Endodermal cell (in vitro differentiated cells): ENCODE data around the gene RNLS. TPM values are rescaled to one million over a fixed set of nuclear protein-coding genes. Genes with fewer than 3 reads are reported as not detected.

Experiments
- DNase-seq: peaks from one replicate; pipeline ENCODE4 v3.0.0-alpha.2; 2017
- H3K27ac ChIP-seq: 2 replicates; pipeline ENCODE4 v1.5.1; 2013; ENCODE audit warnings: mild to moderate bottlenecking, low read depth, low read length, moderate library complexity
- H3K27me3 ChIP-seq: 2 replicates; pipeline ENCODE4 v1.6.1; 2013; ENCODE audit warnings: mild to moderate bottlenecking, low read length, moderate library complexity; ENCODE audit not compliant: insufficient read depth, control insufficient read depth, poor library complexity, severe bottlenecking
- H3K36me3 ChIP-seq: 2 replicates; pipeline ENCODE4 v1.7.0; 2013; ENCODE audit warnings: mild to moderate bottlenecking, low read length, moderate library complexity; ENCODE audit not compliant: control insufficient read depth, insufficient read depth
- H3K4me1 ChIP-seq: one replicate; pipeline ENCODE4 v1.7.0; 2013; ENCODE audit warnings: low read length; ENCODE audit not compliant: control insufficient read depth, insufficient read depth
- H3K4me3 ChIP-seq: 2 replicates; pipeline ENCODE4 v1.5.1; 2013; ENCODE audit warnings: mild to moderate bottlenecking, low read length, moderate library complexity
- H3K9ac ChIP-seq: 2 replicates; pipeline ENCODE4 v1.6.1; 2013; ENCODE audit warnings: mild to moderate bottlenecking, low read length, moderate library complexity; ENCODE audit not compliant: poor library complexity, severe bottlenecking; ENCODE audit errors: extremely low read depth
- H3K9me3 ChIP-seq: 2 replicates; pipeline ENCODE4 v1.6.1; 2013; ENCODE audit warnings: mild to moderate bottlenecking, low read length, moderate library complexity; ENCODE audit not compliant: control insufficient read depth
- H3K27ac Mint-ChIP-seq: 2 replicates; pipeline ENCODE4 v1.8.0; 2020; ENCODE audit warnings: mixed read lengths
- H3K27me3 Mint-ChIP-seq: 2 replicates; pipeline ENCODE4 v1.8.0; 2021; ENCODE audit warnings: mild to moderate bottlenecking, mixed read lengths; ENCODE audit not compliant: insufficient read depth
- H3K36me3 Mint-ChIP-seq: 2 replicates; pipeline ENCODE4 v1.8.0; 2020; ENCODE audit warnings: low read depth, mixed read lengths
- H3K4me1 Mint-ChIP-seq: 2 replicates; pipeline ENCODE4 v1.8.0; 2020; ENCODE audit warnings: mixed read lengths
- H3K4me3 Mint-ChIP-seq: 2 replicates; pipeline ENCODE4 v1.8.0; 2020; ENCODE audit warnings: mild to moderate bottlenecking, moderate library complexity, mixed read lengths
- H3K9me3 Mint-ChIP-seq: 2 replicates; pipeline ENCODE4 v1.8.0; 2020; ENCODE audit warnings: mild to moderate bottlenecking, mixed read lengths
- WGBS, 2 experiments: methylation state at CpG; one replicate each; pipeline versions ENCODE4 v1.1.5 to v1.1.7; 2013; ENCODE audit warnings: missing lambda C conversion rate in 2 of 2, mixed read lengths in 1 of 2; ENCODE audit not compliant: insufficient coverage in 1 of 2, insufficient read length in 1 of 2; 5-methylcytosine and 5-hydroxymethylcytosine counted together
- total RNA-seq, 2 donors: library from RNA; stranded (reverse); fragmentation: NEBNext Ultra II Directional in 1 of 2; extraction: Animal tissue kit (Norgen Biotek cat#: 25700) in 1 of 2; gene quantifications; 2 replicates in 1 of 2; 3 replicates in 1 of 2; pipeline ENCODE4 v1.2.1, GENCODE V29; 2021
- TF ChIP-seq, protein P1 (sequence below): fragments of 200-600 bp; sonication (generic); conservative IDR thresholded peaks from 2 replicates; pipeline ENCODE4 v1.5.0; 2021; ENCODE audit warnings: antibody characterized with exemption, mild to moderate bottlenecking

RNLS gene
- total RNA-seq, 2 donors from 2014 or later: 10.1 to 12.3 TPM

DNA sequence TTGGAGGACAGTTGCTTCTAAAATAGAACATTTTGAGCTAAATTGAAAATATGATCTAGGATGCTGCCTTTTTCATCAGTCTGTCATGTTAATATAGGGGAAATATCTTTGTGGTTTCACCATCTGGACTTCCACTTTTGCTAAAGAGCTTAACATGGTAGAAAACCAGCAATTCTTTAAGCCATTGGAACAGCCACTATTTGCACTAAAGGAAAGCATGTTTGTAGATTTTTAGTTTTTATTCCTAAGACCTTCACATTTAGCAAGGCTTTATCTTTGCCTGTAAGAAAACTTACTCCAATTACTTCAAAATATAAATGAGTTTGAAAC, 291.0 kb downstream of the RNLS start:
- TF ChIP-seq, protein P1, sequence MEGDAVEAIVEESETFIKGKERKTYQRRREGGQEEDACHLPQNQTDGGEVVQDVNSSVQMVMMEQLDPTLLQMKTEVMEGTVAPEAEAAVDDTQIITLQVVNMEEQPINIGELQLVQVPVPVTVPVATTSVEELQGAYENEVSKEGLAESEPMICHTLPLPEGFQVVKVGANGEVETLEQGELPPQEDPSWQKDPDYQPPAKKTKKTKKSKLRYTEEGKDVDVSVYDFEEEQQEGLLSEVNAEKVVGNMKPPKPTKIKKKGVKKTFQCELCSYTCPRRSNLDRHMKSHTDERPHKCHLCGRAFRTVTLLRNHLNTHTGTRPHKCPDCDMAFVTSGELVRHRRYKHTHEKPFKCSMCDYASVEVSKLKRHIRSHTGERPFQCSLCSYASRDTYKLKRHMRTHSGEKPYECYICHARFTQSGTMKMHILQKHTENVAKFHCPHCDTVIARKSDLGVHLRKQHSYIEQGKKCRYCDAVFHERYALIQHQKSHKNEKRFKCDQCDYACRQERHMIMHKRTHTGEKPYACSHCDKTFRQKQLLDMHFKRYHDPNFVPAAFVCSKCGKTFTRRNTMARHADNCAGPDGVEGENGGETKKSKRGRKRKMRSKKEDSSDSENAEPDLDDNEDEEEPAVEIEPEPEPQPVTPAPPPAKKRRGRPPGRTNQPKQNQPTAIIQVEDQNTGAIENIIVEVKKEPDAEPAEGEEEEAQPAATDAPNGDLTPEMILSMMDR: no peak
- Mint-ChIP-seq H3K4me1 (no peaks in the 10 kb centered on the region), H3K27me3 (no peaks in the 10 kb centered on the region)

DNA sequence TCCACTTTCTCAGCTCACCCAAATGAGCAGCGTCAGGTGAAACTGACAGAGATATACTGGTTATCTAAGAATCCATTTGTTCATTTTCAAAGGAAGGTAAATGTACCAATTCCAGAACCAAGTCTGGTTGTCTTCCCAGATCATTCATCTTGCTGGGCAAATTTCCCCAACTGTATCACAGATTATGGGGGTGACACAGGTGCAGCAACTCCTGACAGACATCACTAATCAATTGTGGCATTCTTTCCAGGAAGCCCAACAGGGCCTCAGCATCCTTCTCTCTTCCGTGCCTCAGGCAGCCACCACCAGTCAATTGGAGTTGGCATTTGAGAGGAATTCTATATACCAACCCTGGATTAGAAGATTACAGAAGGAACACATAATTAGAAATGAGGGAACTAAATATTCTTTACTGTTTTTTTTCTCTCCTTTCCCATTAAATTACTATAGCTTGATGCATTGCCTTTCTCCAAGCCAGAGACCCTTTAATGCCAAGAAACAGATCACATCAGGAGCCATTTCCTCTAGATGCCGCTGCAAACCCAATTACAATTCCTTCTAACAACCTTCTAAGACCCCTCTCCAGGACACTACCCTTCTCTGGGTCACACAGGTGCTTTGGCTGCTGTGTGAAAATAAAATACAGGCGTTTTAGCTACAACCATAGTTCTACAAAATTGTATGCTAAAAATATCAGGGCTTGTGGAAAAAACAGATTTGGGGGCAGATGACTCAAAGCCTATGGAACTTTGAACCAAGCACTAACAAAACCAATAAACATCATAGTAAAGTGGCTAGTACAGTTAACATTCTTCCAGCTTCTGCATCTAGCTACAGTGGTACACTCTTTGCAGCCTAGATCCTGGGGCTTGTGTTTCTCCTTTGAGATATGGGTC, 291.6 kb downstream of the RNLS start:
- Histone ChIP-seq H3K4me3 (no peak overlapping the region), H3K27ac (no peak overlapping the region), H3K9ac (no peak overlapping the region), H3K9me3 (no peaks in the 10 kb centered on the region), H3K4me1 (no peaks in the 10 kb centered on the region), H3K27me3 (no peaks in the 10 kb centered on the region), H3K36me3 (no peaks in the 10 kb centered on the region)
- DNase-seq: no peak
- TF ChIP-seq, protein P1: peak; percentile 35
- Mint-ChIP-seq H3K9me3 (no peaks in the 10 kb centered on the region), H3K27ac (no peak overlapping the region), H3K4me3 (no peak overlapping the region), H3K27me3 (no peaks in the 10 kb centered on the region), H3K36me3 (no peaks in the 10 kb centered on the region), H3K4me1 (no peaks in the 10 kb centered on the region)
- WGBS, 2 experiments: 90 to 100% methylated on average over 2 to 4 of the region's 4 CpGs

More for the DNA sequence above, 291.0 kb downstream of the RNLS start:
- Mint-ChIP-seq H3K9me3 (no peaks in the 10 kb centered on the region), H3K36me3 (no peaks in the 10 kb centered on the region), H3K4me3 (no peak overlapping the region), H3K27ac (no peak overlapping the region)
- H3K27me3 ChIP-seq: no peaks in the 10 kb centered on the region
- H3K27ac ChIP-seq: no peak overlapping the region
- H3K36me3 ChIP-seq: no peaks in the 10 kb centered on the region
- H3K4me1 ChIP-seq: no peaks in the 10 kb centered on the region
- no peak overlapping the region for H3K4me3 ChIP-seq
- no peaks in the 10 kb centered on the region for H3K9me3 ChIP-seq
- H3K9ac ChIP-seq: no peak overlapping the region
- DNase-seq: no peak

DNA sequence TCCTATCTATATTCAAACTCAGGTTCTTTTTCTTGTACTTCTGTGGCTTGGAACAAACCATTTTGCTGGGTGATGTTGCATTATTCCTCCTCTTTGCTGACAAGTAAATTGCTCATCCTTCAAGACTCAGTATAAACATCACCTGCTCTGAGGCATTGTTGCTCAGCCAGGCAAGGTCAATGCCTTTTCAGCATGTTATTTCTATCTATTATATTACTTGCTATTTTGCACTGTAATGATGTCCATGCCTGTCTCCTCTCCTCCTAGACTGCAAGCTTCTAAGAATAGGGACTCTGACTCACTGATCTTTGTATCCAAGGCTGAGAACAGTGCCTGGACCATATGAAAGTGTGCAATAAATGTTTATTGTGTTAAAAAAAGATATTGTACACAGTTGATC, 293.8 kb downstream of the RNLS start:
- H3K4me1 Mint-ChIP-seq: no peaks in the 10 kb centered on the region
- Histone ChIP-seq H3K9me3 (no peaks in the 10 kb centered on the region), H3K27ac (no peak overlapping the region), H3K36me3 (no peaks in the 10 kb centered on the region), H3K27me3 (no peaks in the 10 kb centered on the region), H3K4me1 (no peaks in the 10 kb centered on the region), H3K9ac (no peak overlapping the region), H3K4me3 (no peak overlapping the region)
- TF ChIP-seq, protein P1: no peak
- H3K9me3 Mint-ChIP-seq: no peaks in the 10 kb centered on the region
- H3K27me3 Mint-ChIP-seq: no peaks in the 10 kb centered on the region
- no peak overlapping the region for H3K4me3 Mint-ChIP-seq
- H3K36me3 Mint-ChIP-seq: no peaks in the 10 kb centered on the region
- H3K27ac Mint-ChIP-seq: no peak overlapping the region
- no peak for DNase-seq
